GM12892 (cell line): ENCODE data around the gene TBRG4.

ENCODE experiments used
- POLR2A ChIP-seq: IDR thresholded peaks from 2 replicates; pipeline ENCODE4 v1.6.1; 2011; ENCODE audit warnings: low read depth, low read length, control low read depth
- TAF1 ChIP-seq: IDR thresholded peaks from 2 replicates; pipeline ENCODE4 v1.6.1; 2011; ENCODE audit warnings: low read depth, mild to moderate bottlenecking, control low read depth, low read length, borderline replicate concordance

DNA sequence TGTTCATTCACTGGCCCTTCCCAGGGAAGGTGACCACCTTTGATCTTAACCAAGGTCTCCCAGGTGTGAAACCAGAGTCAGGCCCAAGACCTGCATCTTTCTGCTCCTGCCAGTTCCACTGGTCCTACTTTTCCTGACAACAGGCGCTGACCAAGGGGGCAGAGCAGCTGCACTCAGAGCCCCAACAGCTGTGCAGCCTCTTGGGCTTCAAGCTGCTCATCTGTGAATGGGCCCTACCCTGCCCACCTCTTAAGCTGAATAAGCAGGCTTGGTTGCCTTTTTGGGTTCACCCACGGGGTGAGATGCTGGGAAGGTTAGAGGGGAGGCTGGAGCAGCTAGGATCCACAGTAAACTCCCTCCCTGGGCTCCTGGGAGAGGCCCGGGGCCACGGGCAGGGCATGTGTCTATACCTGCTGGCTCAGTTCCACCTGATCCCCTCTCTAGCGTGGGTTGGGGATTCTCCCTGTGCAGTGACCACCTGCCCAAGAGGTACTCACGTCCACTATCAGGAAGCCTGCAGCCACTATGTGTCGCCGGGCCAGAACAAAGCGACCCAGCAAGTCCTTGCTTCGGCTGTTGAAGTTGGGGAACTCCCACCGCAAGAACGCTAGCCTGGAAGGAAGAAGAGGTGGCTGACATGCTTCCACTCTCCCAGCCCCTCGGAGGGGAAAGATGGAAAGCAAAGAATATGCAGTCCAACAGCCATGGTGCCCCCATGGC, 10.6 kb downstream of the TBRG4 start:
- TF ChIP-seq POLR2A (no peak), TAF1 (no peak)
